Choroid plexus epithelial cell (primary cell): ENCODE results near the gene RWDD2A.

Experiments used
- DNase-seq: peaks from one replicate; pipeline ENCODE4 v3.0.0-alpha.2; 2010; ENCODE audit warnings: low read depth
- H3K4me3 ChIP-seq: 2 replicates; pipeline ENCODE4 v1.5.1; 2011; ENCODE audit warnings: low read depth, mild to moderate bottlenecking, control low read depth, low read length, moderate library complexity
- TF ChIP-seq, protein P1 (sequence below): conservative IDR thresholded peaks from 2 replicates; pipeline ENCODE4 v1.5.1; 2011; ENCODE audit warnings: low read depth, mild to moderate bottlenecking, control low read depth, inconsistent platforms, low read length, moderate library complexity

The RWDD2A gene

DNA sequence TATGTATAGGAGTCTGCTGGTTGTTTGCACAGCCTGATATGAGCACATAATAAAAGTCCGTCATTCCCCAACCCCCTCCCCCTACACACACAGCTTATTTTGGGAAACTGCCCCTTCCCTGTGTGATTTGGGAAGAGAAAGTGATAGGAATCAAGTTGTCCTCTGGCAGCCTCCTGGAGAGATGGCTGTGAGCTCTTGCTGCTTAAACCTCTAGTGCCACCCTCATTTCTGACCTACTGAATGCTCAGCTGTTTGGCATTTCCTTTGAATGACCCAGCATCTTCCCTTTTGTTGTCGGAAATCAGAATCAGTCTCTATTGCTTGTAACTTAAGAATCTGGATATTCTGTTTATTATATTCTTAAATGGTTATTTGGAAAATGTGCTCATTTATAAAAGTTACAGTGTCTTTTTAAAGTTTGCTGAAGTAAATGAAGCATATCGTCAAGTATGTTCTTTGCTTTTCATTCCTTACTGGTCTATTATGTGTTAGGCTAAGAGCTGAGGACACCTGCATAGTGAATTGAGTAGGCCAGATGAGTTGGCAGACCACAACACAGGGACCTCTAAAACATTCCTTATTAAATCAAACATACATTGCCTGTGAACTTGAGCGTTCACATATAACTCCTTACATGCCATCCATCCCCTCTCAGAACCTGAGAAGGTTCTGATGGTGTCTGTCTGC, 5.5 kb downstream of the RWDD2A start:
- TF ChIP-seq, protein P1, sequence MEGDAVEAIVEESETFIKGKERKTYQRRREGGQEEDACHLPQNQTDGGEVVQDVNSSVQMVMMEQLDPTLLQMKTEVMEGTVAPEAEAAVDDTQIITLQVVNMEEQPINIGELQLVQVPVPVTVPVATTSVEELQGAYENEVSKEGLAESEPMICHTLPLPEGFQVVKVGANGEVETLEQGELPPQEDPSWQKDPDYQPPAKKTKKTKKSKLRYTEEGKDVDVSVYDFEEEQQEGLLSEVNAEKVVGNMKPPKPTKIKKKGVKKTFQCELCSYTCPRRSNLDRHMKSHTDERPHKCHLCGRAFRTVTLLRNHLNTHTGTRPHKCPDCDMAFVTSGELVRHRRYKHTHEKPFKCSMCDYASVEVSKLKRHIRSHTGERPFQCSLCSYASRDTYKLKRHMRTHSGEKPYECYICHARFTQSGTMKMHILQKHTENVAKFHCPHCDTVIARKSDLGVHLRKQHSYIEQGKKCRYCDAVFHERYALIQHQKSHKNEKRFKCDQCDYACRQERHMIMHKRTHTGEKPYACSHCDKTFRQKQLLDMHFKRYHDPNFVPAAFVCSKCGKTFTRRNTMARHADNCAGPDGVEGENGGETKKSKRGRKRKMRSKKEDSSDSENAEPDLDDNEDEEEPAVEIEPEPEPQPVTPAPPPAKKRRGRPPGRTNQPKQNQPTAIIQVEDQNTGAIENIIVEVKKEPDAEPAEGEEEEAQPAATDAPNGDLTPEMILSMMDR, result no peak
- no peak overlapping the region for H3K4me3 ChIP-seq
- DNase-seq, result peak; percentile 66

DNA sequence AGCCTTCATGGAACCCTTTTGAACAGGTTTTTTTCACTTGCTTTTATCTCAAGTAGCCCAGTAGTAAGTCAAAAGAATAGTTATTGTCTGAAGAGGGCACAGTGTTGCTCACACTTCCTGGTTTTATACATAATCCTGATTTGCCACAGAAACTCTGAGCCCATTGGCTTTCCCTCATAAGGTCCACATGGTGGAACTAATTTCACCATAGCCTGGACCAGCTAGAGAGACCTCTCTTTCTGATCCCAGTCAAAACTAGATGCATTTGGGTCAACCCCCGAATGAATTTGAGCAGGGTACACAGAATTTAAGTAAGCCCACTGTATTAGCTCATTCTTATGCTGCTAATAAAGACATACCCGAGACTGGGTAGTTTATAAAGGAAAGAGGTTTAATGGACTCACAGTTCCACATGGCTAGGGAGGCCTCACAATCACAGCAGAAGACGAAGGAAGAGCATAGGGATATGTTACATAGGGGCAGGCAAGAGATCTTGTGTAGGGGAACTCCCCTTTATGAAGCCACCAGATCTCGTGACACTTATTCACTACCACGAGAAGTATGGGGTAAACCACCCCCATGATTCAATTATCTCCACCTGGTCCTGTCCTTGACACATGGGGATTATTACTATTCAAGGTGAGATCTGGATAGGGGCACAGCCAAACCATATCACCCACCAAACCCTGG, 6.2 kb downstream of the RWDD2A start:
- no peak for DNase-seq
- TF ChIP-seq, protein P1, result no peak
- H3K4me3 ChIP-seq, result no peak overlapping the region

DNA sequence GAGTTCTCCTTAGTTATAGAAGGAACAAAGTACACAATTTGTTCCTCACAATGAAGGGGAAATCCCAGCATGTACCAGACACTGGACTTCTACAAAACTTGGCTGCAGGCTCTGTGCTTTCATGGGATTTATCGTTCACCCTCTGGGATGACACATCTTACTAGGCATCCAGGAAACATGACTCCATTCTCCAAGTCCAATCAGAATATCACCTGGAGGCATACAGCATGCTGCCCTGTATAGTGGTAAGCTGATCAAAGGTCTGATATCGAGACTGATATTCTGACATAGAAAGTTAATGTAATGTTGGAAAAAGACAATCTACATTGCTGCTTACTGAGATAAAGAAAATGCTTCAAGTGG, 6.7 kb downstream of the RWDD2A start:
- TF ChIP-seq, protein P1, result no peak
- no peak overlapping the region for H3K4me3 ChIP-seq
- DNase-seq, result peak; percentile 84

DNA sequence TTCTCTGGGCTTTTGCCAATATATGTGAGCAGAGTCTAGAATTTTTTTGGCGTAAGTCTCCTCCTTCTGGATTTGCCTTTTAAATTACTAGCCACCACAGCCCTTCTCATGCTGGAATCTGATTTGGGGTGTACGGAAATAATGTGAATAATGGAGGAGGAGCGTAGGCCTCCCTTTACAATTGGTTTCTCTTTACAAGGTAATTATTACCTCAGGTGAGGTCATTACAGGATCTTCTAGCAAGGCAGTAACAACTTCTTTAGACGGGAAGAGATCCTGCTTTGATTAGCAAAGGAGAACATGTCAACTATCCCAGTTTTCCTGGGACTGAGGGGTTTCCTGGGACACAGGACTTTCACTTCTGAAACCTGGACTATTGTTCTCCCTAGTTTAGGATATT, 8.9 kb downstream of the RWDD2A start:
- TF ChIP-seq, protein P1, result no peak
- H3K4me3 ChIP-seq, result no peak overlapping the region
- no peak for DNase-seq

DNA sequence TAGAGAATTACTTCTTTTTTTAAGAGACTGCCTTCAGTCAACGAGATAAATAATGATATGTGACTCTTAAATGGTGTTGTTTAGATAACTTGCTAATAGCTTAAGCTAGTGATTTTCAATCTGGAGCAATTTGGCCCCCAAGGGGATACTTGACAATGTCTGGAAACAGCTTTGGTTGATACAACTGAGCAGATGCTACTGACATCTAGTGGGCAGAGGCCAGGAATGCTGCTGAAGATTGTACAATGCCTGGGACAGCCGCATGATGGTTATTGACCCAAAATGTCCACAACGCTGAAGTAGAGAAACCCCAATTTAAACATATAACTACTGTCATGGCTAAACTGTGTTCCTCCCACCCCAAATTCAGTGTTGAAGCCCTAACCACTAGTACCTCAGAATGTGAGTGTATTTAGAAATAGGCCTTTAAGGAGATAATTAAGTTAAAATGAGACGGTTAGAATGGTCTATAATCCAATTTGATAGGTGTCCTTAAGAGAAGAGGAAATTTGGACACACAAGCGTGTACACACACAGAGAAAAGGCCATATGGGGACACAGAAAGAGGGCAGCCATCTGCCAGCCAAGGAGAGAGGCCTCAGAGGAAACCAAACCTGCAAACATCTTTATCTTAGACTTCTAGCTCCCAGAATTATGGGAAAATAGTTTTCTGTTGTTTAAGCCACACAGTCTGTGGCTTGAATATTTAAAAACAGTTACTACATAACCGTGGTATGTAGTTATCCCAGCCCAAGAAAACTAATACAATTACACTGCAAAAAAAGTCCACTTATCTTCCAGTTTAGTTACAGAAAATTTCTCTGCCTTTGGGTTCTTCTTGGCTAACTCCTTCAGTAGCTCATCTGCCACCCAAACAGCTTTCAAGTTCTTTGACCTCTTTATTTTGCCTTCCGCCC, 22.2 kb downstream of the RWDD2A start:
- peak; percentile 89 for DNase-seq
- TF ChIP-seq, protein P1, result peak; percentile 96
- no peak overlapping the region for H3K4me3 ChIP-seq

DNA sequence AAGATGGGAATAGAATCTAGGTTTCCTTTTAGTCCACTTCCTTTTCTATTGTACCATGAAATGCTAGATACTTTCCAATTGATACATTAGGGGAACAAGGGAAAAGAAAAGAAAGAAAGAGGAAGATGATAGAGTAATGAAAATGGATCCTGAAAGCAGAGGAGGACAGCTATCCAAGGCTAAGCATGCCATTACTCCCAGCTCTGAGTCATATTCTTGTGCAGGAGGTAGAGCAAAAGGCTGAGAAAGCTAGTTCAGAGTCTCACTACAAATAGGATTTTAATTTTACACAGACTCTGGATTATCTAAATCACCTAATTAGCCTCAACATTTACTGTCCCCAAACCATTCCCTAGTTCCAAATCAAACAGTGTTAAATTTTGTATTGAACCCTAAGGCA, 23.6 kb downstream of the RWDD2A start:
- peak; percentile 42 for DNase-seq
- TF ChIP-seq, protein P1, result no peak
- no peak overlapping the region for H3K4me3 ChIP-seq
